ENCODE data around the gene TNFRSF25. TPM values are rescaled to one million over a fixed set of nuclear protein-coding genes. Genes with fewer than 3 reads are reported as not detected.

The TNFRSF25 gene
- total RNA-seq, 1 donor from 2014 or later, result 20.5 TPM

DNA sequence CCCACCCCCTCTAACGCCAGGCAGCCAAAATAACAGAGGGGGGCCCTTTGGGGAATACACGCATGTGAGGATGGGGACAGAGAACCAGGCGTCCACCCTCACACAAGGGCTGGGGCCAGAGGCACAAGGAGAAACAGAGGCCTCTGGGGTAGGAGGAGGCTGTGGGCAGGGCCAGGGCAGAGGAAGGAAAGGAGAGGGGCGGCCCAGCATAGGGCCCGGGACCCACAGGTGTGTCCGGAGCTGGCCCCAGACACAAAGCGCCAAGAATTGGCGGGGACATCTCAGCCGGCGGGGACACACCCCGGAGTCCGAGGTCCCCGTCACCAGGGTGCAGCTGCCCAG, 18.8 kb upstream of the TNFRSF25 start:
- no peaks in the 10 kb centered on the region for H3K27me3 ChIP-seq (ENCODE audit: control insufficient read depth, insufficient read depth, low read length)
- H3K36me3 ChIP-seq (ENCODE audit: control insufficient read depth, insufficient read depth, low read length), result peaks cover 17% of the 10 kb centered on the region
- TF ChIP-seq, protein P1, sequence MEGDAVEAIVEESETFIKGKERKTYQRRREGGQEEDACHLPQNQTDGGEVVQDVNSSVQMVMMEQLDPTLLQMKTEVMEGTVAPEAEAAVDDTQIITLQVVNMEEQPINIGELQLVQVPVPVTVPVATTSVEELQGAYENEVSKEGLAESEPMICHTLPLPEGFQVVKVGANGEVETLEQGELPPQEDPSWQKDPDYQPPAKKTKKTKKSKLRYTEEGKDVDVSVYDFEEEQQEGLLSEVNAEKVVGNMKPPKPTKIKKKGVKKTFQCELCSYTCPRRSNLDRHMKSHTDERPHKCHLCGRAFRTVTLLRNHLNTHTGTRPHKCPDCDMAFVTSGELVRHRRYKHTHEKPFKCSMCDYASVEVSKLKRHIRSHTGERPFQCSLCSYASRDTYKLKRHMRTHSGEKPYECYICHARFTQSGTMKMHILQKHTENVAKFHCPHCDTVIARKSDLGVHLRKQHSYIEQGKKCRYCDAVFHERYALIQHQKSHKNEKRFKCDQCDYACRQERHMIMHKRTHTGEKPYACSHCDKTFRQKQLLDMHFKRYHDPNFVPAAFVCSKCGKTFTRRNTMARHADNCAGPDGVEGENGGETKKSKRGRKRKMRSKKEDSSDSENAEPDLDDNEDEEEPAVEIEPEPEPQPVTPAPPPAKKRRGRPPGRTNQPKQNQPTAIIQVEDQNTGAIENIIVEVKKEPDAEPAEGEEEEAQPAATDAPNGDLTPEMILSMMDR (IDR thresholded peaks at IDR 0.05; ENCODE audit: insufficient read depth, low read length, severe bottlenecking), result no peak
- DNase-seq (ENCODE audit: low read depth) (no peak), FAIRE-seq (no peak)
- peak overlapping the region; percentile 58 for H3K4me3 ChIP-seq (ENCODE audit: low read depth, low read length)

DNA sequence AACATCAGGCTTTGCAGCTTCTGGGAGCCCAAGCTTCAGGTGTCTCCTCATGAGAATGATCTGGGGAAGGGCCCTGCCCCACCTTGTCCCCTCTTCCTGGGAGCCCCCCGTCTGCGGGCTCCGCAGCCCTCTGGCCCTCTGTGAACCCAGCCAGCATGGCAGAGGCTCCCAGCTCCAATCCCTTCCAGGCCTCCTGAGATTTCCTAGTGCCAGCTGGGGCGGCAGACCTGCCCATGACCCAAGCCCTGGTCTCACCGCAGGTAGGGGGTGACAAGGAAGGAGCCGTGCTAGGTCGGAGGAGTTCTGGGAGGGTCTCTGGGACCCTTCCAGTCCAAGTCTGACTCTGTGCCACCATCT, 17.8 kb upstream of the TNFRSF25 start:
- no peaks in the 10 kb centered on the region for H3K27me3 ChIP-seq (ENCODE audit: control insufficient read depth, insufficient read depth, low read length)
- no peak overlapping the region for H3K4me3 ChIP-seq (ENCODE audit: low read depth, low read length)
- DNase-seq (ENCODE audit: low read depth) (no peak), FAIRE-seq (no peak)
- TF ChIP-seq, protein P1 (IDR thresholded peaks at IDR 0.05; ENCODE audit: insufficient read depth, low read length, severe bottlenecking), result no peak
- H3K36me3 ChIP-seq (ENCODE audit: control insufficient read depth, insufficient read depth, low read length), result peaks cover 17% of the 10 kb centered on the region

DNA sequence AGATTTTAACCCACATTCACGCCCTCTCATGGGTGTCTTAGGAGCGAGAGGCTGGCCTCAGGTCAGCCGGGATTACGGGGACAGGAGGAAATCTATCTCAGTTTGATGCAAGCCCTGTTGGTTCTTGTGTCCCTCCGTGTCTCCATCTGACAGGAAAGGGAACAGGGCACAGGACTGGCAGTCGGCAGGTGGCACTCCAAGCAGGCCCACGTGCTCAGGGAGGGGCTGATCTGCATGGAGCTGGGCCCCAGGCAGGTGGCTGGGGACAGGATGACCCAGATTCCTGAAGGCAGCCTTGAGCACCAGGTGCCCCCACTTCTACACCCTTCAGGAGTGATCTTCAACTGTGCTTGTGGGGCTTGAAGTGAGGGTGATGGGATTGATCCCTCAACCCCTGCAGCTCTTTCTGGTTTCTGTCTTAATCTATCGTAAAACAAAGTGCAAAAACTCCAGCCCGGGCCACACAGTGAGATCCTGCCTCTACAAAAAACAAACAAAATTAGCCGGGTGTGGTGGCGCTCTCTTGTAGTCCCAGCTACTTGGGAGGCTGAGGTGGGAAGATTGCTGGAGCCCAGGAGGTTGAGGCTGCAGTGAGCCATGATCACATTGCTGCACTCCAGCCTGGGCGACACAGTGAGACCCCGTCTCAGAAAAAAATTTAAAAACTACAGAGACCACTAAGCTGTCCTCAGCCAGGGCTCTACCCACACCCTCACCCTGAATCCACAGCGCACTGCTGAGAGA, 17.2 kb upstream of the TNFRSF25 start:
- TF ChIP-seq, protein P1 (IDR thresholded peaks at IDR 0.05; ENCODE audit: insufficient read depth, low read length, severe bottlenecking), result peak; percentile 36
- H3K36me3 ChIP-seq (ENCODE audit: control insufficient read depth, insufficient read depth, low read length), result peaks cover 16% of the 10 kb centered on the region
- DNase-seq (ENCODE audit: low read depth) (no peak), FAIRE-seq (no peak)
- no peaks in the 10 kb centered on the region for H3K27me3 ChIP-seq (ENCODE audit: control insufficient read depth, insufficient read depth, low read length)
- H3K4me3 ChIP-seq (ENCODE audit: low read depth, low read length), result no peak overlapping the region

DNA sequence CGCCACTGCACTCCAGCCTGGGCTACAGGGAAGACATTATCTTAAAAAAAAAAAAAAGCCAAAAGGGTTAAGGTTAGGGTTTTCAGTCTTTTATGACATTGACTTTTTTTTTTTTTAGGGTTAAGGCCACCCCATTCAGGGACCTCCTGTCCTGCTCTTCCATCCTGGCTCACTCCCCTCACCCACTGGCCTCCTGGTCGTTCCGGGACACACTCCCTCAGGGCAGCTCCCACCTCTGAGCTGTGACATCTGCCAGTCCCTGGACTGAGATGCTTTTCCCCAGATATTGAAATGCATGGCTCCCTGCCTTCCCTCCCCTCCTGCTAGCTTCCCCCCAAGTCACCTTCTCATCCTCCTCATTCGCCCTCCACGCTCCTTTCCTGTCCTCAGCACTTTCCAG, 15.8 kb upstream of the TNFRSF25 start:
- no peak for FAIRE-seq
- TF ChIP-seq, protein P1 (IDR thresholded peaks at IDR 0.05; ENCODE audit: insufficient read depth, low read length, severe bottlenecking), result no peak
- no peak for DNase-seq (ENCODE audit: low read depth)
- Histone ChIP-seq H3K4me3 (ENCODE audit: low read depth, low read length) (no peak overlapping the region), H3K36me3 (ENCODE audit: control insufficient read depth, insufficient read depth, low read length) (peaks cover 12% of the 10 kb centered on the region), H3K27me3 (ENCODE audit: control insufficient read depth, insufficient read depth, low read length) (no peaks in the 10 kb centered on the region)

DNA sequence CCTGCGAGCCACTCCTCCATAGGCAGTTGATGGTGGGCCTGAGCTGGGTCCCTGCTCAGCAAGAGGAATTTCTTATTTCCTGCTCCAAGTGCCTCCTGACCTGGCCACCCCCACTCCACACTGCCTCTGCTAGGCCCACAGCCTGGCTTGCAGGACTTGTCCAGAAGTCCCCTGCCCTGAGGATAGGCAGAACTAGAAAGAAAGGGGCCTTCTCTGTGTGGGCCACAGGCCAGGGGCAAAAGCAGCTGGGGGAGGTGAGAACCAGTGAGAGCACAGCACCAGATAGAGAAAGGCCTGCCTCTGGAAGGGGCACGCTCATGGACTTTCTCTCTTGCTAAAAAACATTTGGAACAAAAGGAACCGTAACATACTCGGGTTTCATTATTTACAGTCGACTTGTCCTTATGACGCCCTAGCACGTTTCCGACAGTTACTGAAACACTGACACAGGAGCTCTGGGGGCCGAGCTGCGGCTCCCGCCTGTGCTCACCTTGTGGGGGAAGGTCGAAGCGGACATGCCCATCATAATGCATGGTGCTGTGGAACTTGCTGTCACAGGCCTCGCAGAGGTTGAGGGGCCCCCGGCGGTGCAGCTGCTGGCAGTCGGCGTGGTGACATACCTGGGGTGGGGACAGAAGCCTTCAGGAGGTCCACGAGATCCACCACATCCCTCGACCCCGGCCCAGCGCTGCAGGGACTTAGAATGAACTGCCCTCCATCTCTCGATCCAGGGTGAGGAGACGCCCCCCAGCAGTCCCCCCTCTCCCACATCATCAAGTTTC, 11.3 kb upstream of the TNFRSF25 start:
- no peak for FAIRE-seq
- Histone ChIP-seq H3K27me3 (ENCODE audit: control insufficient read depth, insufficient read depth, low read length) (no peaks in the 10 kb centered on the region), H3K36me3 (ENCODE audit: control insufficient read depth, insufficient read depth, low read length) (peaks cover 28% of the 10 kb centered on the region), H3K4me3 (ENCODE audit: low read depth, low read length) (no peak overlapping the region)
- no peak for DNase-seq (ENCODE audit: low read depth)
- TF ChIP-seq, protein P1 (IDR thresholded peaks at IDR 0.05; ENCODE audit: insufficient read depth, low read length, severe bottlenecking), result no peak
